Activated CD4-positive, alpha-beta T cell treated with anti-CD3 and anti-CD28 coated beads, Interleukin-2, Interleukin-6, amounts not matched to agents 100 ng/mL and 50 ng/mL, durations not matched to agents 16 hours and 8 hours (primary cell): ENCODE results near the gene MYB.
"Not testable (repeated sequence)": the region's sequence is repeated elsewhere in the genome, so short reads cannot be mapped to it uniquely, and the experiment has no call there.

ENCODE experiments used
- DNase-seq: peaks from one replicate; pipeline ENCODE4 v3.0.0-alpha.2; 2020

The MYB gene

DNA sequence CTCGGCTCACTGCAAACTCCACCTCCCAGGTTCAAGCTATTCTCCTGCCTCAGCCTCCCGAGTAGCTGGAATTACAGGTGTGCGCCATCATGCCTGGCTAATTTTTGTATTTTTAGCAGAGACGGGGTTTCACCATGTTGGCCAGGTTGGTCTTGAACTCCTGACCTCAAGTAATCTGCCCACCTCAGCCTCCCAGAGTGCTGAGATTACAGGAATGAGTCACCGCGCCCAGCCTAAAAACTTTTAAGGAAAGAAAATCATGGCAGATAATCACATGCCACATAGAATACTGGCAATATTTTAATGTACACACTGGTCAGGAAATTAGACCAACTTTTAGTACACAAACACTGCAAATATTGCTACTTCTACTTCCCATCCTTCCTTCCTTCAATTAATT is 16.7 kb upstream of the MYB start:
- not testable (repeated sequence) for DNase-seq

DNA sequence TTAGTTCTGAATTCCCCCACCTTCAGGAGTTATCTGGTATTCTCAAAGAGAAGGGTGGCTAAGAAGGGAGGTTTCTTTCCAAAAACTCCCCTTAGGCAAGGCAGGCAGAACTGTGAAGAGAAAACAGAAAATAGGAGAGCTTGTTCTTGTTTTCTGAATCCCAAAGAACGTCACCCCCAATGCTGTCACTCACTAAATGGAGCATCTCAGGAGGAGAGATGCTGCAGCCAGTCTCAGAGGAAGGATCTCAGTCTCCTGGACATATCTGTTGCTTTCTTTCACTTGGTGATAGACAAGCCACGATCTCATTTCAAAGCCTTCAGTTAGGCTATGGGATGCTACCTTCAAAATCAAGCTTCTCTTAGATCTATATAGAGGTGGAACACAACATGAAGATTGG is 16.1 kb upstream of the MYB start:
- DNase-seq = no peak

DNA sequence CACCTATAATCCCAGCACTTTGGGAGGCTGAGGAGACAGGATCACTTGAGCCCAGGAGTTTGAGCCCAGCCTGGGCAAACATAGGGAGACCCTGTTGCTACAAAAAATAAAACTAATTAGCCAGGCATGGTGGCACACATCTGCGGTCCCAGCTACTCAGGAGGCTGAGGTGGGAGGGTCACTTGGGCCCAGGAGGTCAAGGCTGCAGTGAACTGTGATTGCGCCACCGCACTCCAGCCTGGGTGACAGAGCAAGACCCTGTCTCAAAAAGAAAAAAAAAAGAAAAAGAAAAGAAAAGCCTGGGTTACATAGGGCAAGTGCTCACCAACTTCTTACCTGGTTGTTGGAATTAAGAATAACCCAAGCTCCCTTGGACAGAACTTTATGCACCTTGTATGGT is 14.6 kb upstream of the MYB start:
- no peak for DNase-seq

DNA sequence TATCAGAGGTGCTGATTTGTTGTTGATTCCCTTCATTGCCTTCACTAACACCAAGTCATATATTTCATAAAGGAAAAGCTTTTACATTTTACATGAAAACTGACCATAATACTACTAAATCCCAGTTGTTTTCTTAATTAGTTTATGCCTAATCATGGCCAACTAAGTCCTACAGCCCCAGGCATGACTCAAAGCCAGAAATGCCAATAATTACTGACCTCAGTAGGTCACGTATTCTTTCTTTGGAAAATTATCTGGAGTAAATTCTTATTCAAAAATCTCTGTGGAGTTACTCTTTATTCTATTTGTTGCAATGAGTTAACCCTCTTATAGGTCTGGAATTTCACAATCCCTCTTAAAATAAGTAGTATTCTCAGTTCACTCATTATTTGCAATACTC is 13.5 kb upstream of the MYB start:
- DNase-seq = no peak

DNA sequence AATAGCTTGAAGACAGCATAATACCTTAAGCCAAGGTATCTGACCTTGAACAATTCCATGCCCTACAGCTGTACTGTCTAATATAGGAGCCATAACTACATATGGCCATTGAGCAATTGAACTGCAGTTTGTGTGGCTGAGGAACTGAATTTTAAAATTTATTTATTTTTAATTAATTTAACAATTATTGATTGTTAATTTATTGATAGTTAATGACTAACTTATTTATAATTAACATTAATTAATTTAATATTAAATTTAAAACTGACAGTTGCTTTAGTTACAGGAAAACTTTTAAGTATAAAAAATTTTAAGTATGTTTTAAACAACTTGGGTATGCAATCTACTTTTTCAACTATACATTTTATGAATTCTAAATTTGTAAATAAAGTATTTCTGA is 12.3 kb upstream of the MYB start:
- DNase-seq = no peak

DNA sequence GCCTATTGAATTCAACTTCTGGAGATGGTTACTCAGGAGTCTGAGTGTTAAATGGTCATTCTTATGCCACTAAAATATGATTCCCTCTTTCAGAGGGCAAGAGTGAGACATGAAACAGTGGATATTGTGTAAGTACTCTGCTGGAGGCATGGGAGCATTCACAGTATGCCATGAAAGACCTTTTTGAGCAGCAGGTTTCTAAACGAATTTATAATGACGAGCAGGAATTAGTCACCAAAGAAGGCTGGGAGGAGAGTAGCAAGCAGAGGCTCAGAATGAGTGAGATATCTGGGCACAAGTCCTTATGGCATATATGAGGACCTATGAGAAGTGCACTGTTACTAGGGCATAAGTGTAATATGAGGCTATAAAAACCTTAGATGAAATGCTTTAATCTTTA is 10.9 kb upstream of the MYB start:
- peak; percentile 80 for DNase-seq

DNA sequence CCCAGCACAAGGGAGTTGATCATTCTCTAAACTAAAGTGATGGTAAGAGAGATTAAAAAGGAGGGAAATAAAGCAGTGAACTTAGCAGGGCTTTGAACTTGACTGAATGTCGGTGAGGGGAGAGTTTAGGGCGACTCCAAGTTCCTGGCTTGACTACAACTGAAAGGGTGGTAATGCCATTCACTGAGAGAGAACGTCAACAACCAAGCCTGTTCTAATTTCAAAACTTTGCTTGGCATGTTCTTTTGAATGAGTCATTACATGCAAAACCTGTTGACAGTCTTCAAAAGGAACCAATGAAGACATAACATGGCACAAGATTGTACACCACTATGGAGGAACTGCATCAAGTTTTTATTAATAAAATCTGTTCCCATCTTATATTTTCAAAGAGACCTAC is 10.3 kb upstream of the MYB start:
- peak; percentile 89 for DNase-seq

DNA sequence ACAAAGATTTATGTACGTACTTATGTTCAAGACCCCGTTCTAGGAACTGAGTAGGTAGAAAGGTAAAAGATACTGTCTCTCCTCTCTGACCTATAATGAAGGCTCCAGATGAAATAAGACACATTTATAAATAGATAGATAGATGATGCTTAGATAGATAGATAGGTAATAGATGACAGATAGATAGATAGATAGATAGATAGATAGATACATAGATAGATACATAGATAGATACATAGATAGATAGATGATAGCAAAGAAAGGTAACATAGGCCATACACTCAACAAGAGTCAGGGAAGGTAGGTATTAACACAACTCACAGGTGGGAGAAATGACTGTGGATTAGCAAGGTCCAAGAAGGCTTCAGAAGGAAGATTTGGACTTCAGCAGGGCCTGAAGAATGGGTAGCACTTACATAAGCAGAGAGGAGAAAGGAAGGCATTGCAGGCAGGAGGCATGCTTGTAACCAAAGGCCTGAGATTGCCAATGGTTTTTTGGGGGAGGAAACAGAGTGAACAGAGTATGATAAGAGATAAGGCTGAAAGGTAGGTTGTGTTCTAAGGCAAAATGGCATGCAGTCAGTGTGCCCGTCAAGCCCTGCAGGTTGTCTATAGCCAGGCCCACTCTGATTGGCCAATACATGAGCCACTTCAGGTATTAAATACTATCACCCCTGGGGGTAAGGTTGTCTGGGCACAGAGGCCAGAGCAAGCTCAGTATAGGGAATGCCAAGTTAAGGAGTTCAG is 7.7 kb upstream of the MYB start:
- no peak for DNase-seq

DNA sequence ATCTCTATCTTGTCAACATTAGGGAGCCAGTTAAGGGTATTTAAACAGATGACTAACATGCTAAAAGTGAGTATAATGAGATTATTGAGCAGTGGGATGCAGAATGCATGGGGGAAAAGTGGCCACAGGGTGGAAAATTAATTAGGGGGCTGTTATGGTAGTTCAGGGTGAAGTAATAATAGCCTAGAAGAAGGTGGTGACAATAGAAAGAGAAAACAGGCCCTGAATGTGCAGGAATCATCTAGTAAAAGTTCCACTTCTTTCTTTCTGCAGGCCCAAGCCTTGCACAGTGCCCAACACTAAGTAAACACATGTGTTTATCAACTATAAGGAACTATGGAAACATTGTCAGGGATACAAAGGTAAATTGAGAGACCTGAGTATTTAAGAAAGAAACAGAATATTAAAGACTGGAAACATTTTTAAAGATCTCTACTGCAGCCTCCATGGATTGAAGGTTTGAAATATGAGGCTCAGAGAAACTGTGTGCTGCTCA is 7.1 kb upstream of the MYB start:
- DNase-seq = no peak

DNA sequence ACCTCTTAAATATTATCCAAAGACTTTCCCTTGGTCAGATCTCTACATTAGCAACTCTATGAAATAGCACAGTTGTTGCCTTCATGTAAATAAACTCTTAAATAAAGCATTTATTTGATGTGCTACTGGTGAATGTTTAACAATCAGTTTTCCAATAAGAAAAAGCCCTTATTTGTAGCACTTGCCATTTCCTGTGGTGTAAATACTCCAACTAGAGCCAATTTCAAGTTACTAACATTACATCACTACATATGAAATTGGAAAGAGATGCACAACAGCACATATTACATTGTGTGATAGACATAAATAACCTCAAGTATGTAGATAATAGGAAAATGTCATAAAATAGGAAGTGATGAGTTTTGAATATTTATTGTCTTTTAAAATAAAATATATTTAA is 5.0 kb upstream of the MYB start:
- no peak for DNase-seq

DNA sequence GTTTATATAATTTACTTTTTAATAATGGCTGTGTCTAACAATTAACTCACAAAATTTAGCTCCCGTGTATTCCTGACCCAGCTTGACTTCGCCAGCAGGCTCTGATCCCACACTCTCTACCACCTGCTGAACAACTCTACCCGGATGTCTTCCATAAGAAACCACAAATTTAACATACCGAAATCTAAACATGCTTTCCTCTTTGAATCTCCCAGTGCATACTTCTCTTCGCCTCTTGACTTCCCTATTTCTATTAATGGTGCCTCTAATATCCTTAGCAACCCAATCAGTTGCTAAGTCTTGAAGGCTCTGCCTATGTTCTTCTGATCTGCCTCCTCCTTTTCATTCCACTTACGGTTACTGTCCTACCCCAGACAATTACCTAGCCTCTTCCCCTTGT is 4.6 kb upstream of the MYB start:
- no peak for DNase-seq

DNA sequence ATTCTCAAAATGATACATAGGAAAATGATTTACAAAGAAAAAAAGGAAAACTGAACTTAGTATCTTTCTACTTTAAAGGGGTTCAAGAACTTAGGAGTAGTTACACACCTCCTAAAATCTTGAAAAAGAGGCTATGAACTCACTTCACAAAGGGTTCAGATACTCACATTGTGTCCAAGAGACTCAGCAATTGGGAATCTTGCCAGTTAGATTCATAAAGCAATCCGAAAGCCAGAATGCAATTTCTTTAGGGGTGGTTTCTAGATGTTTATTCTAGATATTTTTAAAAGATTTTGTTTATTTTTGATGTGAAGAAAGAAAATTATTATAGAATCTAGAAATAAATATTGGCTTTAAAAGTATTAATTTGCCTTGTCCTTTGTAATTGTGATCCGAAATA is 1.7 kb upstream of the MYB start:
- no peak for DNase-seq

DNA sequence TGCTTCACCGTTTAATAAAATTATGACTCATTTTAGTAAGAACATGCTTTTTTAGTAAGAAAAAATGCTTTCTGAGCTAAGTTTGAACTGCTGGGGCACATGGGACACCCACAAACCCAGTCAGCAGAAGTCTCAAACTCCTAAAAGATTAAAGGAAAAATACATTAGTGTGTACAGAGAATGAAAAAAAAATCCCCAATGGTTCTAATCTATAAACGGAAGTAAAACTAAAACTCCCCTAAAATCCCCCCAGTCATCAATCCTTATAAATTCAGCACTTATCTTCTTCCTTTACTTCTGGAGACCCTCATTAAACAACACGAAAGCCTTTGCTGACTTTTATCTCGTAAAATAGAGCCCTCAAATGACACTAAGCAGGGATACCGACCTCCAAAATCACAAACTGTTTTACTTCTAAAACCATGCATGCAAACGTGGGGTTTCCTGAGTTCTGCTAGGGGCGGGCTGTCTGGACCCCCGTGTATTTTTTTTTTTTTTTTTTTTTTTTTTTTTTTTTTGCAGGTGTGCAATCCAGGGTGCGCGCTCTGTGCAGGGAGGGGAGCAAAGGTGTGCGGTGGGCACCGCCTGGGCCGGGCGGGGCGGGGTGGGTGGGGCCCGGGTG is 1.1 kb upstream of the MYB start:
- peak; percentile 58 for DNase-seq

DNA sequence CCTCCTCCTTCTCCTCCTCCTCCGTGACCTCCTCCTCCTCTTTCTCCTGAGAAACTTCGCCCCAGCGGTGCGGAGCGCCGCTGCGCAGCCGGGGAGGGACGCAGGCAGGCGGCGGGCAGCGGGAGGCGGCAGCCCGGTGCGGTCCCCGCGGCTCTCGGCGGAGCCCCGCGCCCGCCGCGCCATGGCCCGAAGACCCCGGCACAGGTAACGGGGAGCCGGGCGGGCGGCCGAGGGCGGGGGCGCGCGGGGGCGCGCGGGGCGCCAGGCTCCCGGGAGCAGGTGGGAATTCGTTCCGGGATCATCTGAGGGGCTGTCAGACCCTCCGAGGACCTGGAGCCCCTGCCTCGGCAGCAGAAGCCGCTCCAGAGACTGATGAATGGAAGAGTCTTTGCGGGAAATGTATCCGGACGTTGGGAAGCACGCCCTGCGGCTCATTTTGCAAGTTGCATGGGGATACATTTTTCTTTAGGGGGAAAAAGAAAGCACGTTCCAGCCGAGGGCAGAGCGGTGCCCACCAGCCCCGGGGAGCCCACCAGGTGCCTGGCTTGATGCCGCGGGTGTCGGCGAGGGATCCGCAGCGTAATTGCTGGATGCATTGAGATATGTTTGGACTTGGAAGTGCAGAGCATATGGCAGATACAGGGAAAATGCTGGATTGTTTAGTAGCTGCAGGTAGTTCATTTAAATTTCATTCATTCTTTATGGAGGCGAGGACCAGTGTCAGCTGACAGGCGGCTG is 394 bp downstream of the MYB start:
- DNase-seq = peak; percentile 41

DNA sequence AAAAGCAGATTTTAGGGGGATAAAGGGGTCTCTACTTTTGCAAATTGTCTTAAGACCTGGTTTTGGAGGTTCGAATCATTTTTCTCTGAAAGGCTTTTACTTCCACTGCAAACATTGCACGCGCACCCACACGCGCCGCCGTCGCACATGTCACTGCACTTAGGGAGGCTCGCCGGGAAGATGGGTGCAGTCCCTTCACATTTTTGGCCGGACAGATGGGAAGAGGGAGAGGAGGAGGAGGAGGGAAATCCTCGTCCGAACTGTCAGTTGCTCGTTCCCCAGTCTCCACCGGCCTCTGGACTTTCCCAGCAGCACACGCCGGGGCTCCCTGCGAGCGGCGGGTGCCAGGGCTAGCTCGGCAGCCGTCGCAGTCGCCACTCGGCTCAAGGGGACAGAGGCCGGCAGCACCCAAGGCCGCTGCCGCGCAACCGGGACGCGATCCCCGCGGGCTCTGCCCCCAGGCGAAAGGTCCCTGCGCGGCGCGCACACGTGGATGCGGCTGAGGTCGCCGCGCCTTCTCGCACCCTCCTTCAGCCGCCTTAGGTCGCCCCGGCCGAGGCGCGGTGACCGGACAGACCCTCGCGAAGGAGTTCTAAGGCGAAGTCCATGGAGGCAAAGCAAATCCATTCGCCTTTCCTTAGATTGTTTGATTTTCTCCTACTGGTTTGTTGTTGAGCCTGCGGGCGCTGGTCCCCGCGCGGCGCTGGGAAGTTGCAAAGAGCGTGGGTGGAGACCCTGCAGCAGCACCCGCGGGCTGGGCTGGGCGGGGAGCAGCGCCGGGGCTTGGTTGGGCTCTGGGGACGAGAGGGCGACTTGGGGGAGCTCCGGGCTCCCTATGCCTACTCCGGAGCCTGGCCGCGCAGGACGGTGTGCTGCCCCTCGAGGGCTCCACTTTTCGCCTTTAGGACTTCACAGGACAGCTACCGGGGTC is 1.2 kb downstream of the MYB start:
- DNase-seq = peak; percentile 66

DNA sequence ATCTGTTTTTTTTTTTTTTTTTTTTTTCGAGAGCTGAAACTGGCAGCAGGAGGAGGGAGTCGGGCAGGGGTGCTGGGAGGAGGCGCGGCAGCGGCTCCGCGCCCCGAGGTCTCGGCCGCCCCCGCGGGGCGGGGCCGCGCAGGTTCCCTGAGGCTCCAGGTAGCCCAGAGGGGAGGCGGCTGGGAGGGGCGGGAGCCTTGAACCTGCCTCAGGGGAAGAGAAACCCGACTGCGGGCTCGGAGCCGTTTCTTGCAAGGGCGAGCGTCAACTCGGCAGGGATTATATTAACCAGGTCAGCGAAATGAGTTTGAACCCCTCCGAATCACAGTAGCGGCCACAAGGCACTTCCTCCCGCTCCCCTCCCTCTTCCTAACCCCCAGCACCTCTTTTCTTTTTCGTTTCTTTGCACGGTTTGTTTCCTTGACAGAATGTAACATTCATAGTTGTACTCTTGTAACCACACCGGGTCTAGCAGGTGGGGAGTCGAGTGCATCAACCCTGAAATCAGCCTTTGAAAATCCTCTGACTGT is 2.0 kb downstream of the MYB start:
- DNase-seq = peak; percentile 93

DNA sequence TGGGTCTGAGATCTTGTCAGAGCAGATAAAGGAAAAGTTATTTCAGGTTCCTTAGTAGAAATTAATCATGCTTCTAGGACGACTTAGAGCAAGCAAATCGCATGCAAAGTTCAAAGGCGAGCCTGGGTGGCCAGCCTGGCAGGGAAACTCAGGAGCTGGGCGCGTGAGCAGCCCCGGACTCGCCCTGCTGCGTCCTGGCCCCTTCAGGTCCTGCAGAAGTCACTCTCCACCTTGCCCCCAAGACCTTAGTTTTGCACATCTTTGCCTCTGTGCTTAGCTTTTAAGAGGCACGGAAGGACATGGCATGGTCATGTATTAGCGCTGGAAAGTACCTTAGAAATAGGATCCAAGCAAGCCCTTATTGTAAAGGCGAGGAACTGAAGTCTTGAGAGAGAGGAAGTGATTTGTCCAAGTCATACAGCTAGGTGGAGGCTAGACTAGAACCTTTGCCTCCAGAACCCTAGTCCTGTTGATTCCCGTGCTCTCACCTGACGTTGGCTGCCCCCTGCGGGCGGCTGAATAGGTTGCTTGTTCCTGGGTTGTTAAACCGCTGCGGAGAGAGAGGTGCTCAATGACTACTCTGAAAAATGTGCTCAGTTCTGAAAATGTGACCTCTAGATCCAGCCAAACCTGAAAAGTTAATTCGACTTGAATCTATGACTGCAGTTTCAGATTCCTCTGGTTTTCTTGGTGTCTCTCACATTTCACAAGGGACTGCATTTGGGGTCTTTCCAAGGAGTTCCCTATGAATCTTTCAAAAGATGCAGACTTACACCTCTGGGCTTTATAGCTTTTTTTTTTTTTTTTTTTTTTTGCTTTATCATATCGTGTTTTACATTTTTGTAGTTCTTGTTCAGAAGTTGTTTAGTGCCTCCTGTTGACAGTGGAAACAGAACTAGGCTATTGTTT is 2.7 kb downstream of the MYB start:
- peak; percentile 94 for DNase-seq

DNA sequence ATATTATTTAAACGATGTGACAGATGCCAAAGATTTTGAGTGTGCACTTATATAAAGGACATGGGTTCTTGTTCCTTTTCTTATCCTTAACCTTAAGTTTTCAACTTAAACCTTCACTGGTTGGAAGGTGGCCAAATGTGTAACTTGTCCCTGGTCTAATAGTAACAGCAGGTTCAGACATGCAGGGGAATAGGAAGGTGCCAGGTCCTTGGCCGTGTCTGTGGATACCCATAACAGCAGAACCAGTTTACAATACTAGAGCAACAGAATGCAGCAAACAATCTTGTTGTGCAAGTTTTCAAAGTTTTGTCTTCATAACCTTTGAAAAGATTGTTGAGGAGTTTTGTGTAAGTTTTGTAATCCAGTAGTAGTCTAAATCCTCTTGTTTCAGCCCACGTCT is 4.4 kb downstream of the MYB start:
- DNase-seq = no peak

DNA sequence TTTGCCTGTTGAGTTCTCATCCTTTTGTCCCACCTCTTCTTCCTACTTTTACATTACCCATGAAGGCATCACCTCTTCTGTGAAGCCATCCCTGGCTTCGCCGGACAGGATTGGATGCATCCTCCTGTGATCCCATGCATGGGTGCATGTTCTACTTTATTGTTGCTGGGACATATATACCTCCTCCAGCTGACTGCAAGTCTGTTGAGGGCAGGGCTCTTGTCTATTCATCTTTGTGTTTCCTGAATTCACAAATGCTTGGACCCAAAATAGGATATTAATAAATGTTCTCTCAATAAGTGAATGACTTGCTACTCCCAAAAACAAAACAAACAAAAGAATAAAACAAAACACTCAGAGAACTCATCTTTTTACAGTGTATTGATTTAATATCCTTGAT is 5.1 kb downstream of the MYB start:
- no peak for DNase-seq

DNA sequence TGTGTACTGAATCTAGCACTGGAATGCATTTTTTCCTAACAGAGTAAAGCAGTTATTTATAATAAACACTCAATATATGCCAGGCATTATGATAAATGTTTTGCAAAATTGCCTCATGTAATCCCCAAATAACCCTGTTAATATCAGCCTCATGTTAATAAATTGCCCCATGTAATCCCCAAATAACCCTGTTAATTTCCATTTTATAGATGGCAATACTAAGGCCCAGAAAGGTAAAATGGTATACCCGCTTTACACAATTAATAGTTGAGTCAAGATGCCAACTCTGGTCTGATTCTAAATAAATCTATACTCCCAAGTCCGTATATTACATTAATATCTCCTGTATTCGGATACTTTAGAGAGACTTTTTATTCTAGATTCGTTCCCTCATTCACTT is 6.3 kb downstream of the MYB start:
- no peak for DNase-seq

DNA sequence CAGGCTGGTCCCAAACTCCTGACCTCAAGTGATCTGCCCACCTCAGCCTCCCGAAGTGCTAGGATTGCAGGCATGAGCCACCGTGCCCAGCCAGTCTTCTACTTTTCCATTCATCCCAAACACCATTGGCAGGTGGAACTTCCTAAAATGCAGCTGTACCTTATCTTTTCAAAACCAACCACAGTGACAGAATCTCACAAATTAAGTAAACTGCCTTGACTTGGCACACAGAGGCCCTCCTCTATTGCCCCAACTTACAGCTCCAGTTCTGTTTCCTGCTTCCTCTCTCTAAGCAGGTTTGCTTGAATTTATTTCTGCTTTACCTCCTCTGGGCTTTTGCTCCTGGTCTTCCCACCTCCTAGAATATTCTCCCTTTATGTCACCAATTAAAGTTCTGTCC is 7.6 kb downstream of the MYB start:
- DNase-seq = no peak

DNA sequence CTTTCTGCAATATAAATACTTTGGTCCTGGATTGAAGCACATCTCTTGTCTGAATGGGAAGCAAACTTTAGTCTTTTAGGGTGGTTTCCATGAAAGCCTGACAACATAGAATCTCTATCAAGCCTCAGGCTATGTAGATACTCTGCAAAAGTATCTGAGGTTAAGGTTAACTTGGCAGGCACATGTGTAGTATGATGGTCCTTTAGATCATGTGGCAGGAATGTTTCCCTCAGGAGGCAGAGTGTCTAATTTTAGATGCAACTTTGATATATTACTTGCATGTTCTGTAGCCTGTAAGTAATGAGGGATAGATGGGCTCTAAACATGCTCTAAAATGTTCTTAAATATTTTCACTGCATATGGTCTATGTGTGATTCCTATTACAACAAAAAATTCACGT is 8.2 kb downstream of the MYB start:
- no peak for DNase-seq
